ENCODE data around the gene IZUMO4.
"Not testable (repeated sequence)": the region's sequence is repeated elsewhere in the genome, so short reads cannot be mapped to it uniquely, and the experiment has no call there.

IZUMO4 gene

DNA sequence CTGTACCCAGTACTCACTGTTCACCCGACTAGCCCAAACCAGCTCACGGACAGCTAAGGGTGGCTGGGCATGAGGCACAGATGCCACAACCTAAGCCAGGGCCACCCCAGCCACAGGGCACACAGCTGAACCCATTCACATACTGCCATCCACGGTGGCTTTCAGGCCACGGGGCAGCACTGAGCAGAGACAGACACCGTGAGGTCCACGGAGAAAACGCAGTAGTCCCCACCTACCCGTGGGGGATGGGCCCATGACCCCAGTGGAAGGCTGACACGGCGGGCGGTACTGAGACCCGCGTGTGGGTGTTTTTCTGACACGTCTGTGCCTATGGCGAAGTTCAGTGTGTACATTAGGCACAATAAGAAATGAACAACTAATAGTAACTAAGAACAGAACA lies 25.5 kb downstream of the IZUMO4 start:
- TF ChIP-seq, protein P1, sequence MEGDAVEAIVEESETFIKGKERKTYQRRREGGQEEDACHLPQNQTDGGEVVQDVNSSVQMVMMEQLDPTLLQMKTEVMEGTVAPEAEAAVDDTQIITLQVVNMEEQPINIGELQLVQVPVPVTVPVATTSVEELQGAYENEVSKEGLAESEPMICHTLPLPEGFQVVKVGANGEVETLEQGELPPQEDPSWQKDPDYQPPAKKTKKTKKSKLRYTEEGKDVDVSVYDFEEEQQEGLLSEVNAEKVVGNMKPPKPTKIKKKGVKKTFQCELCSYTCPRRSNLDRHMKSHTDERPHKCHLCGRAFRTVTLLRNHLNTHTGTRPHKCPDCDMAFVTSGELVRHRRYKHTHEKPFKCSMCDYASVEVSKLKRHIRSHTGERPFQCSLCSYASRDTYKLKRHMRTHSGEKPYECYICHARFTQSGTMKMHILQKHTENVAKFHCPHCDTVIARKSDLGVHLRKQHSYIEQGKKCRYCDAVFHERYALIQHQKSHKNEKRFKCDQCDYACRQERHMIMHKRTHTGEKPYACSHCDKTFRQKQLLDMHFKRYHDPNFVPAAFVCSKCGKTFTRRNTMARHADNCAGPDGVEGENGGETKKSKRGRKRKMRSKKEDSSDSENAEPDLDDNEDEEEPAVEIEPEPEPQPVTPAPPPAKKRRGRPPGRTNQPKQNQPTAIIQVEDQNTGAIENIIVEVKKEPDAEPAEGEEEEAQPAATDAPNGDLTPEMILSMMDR (conservative IDR thresholded peaks at IDR 0.05; ENCODE audit: low read depth, low read length): no peak
- no peak overlapping the region for H3K4me3 ChIP-seq (ENCODE audit: low read depth, low read length)
- no peak for DNase-seq (ENCODE audit: low read depth)

DNA sequence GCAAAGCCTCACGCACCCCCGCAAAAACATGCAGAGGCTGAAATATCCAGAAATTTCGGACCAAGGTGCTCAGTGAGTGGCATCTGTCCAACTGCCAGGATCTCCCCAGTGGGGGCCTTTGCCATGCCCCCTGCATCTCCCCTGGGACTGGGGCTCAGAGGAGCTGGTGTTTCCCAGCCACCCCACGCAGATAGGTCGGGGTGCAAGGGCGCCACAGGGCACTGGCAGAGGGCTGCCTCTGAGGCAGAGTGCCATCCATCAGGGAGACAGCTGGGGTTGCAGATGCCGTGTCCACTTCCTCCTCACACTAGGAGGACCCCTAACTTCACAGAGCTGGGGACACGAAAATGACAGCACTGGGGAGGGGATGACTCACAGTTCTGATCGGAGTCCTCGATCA lies 26.3 kb downstream of the IZUMO4 start:
- TF ChIP-seq, protein P1 (conservative IDR thresholded peaks at IDR 0.05; ENCODE audit: low read depth, low read length): no peak
- H3K4me3 ChIP-seq (ENCODE audit: low read depth, low read length): no peak overlapping the region

DNA sequence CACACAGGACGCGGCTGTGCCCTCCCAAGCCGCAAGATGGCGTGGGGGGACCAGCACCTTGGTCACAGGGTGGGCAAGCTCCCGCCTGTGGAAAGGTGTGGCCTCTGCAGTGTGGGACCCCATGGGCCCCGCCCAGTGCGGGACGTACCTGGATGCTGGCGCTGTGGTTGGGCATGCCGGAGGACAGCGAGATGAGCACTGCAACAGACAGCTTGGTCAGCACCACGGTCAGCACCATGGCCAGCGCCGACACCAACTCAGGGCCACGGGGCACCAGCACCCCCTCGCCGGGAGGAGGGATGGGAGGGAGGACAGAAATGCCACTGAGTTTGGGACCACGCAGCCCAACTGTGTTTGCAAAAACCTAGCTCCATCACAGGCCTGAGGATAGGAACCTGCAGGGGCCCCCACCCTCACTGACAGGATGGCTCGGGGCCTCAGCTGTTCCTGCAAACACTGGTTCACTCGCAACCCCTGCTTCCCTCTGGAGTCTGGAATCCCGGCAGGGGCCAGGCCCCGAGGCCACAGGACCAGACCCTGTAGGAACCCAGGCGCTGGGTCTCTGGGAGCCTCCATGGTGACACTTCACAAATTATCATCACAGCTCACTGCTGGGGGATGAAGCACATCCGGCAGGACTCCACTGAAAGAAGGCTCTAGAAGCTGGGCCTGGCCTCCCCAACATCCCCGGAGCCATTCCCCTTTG lies 27.1 kb downstream of the IZUMO4 start:
- TF ChIP-seq, protein P1 (conservative IDR thresholded peaks at IDR 0.05; ENCODE audit: low read depth, low read length): no peak
- H3K4me3 ChIP-seq (ENCODE audit: low read depth, low read length): no peak overlapping the region
- peak; percentile 15 for DNase-seq (ENCODE audit: low read depth)

More for the DNA sequence above, 26.3 kb downstream of the IZUMO4 start:
- no peak for DNase-seq (ENCODE audit: low read depth)

DNA sequence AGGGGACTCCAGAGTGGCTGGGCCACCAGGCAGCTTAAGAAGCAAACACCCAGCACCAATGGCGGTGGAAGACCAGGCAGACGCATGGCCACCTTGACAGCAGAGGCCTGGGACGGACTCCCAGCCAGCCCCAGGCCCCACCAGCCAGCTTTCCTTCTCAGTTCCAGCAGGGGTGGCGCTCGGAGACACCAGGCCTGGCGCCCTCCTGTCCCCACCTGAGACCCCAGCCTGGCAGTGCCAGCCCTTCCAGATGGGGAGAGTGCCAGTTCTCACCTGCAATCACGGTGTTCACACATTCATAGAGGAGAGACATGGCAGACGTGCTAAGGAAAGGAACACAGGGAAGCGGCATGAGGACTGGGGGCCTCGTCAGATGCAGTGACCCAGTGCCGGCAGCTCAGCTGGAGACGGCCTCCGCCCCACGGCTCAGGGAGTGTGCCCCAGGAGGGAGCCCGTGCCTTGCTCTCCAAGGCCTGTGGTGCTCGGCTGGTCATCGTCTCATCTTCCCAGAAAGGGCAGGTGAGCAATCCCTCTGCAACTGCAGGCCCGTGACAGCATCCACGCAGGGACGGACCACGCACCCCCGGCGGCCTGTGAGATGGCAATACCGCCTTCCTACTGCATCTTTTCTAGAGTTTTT lies 30.3 kb downstream of the IZUMO4 start:
- TF ChIP-seq, protein P1 (conservative IDR thresholded peaks at IDR 0.05; ENCODE audit: low read depth, low read length): no peak
- no peak overlapping the region for H3K4me3 ChIP-seq (ENCODE audit: low read depth, low read length)
- DNase-seq (ENCODE audit: low read depth): no peak

DNA sequence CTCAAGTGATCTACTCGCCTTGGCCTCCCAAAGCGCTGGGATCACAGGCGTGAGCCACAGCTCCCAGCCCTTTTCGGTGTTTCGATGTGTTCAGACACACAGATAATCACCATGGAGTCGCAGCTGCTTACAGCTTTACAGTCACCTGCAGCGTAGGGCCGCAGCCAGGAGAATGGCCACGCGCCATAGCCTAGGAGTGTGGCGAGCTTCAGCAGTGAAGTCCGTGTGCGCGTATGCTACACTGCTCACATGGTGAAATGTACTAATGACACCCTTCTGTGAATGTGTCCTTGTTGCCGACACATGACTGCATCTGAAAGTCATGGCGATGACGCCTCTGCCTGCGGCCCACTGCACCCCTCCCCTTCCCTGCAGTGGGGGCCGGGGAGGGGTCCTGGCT lies 31.0 kb downstream of the IZUMO4 start:
- H3K4me3 ChIP-seq (ENCODE audit: low read depth, low read length): no peak overlapping the region
- DNase-seq (ENCODE audit: low read depth): no peak

DNA sequence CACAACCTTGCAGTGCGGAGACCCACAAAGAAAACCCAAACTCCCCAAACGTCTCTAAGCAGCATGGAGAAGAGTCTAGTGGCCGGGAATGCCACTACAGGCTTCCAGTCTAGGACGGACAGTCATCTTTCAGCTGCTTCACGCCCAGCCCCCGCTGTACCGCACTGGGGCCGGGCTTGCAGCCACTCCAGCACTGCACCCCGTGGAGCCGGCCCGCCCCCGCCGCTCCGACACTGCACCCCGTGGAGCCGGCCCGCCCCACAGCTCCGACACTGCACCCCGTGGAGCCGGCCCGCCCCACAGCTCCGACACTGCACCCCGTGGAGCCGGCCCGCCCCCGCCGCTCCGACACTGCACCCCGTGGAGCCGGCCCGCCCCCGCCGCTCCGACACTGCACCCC lies 31.5 kb downstream of the IZUMO4 start:
- DNase-seq (ENCODE audit: low read depth): peak; percentile 49
- H3K4me3 ChIP-seq (ENCODE audit: low read depth, low read length): not testable (repeated sequence)

More for the DNA sequence above, 31.0 kb downstream of the IZUMO4 start:
- TF ChIP-seq, protein P1 (conservative IDR thresholded peaks at IDR 0.05; ENCODE audit: low read depth, low read length): no peak

DNA sequence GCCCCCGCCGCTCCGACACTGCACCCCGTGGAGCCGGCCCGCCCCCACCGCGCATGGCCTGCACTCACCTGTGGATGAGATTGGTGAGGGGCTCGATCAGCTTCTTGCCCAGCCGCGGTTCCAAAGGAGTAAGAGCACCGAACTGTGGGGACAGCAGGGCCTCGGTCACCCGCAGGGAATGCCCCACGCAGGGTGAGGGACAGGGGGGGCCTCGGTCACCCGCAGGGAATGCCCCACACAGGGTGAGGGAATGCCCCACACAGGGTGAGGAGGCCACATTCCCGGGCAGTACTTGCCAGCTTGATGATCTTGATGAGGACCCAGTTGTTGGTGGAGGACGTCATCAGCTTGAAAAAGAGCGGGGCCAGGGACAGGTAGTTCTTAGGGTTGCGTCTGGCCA lies 32.3 kb downstream of the IZUMO4 start:
- TF ChIP-seq, protein P1 (conservative IDR thresholded peaks at IDR 0.05; ENCODE audit: low read depth, low read length): no peak
- DNase-seq (ENCODE audit: low read depth): no peak
- H3K4me3 ChIP-seq (ENCODE audit: low read depth, low read length): no peak overlapping the region
